A549 (cell line): Measurements from ENCODE around the gene FLACC1. TPM values are rescaled to one million over a fixed set of nuclear protein-coding genes. Genes with fewer than 3 reads are reported as not detected.

ENCODE experiments used
- ATAC-seq, 2 experiments: fragments of 200-7000 bp in 1 of 2; fragments of >200 bp in 1 of 2; cut with Nextera tagmentation in 1 of 2; cut with Tn5 transposase in 1 of 2; 3 replicates each; pipeline versions ENCODE4 v1.8.0 to v1.9.1; 2018 to 2020; ENCODE audit warnings: mild to moderate bottlenecking in 1 of 2, moderate library complexity in 1 of 2
- CTCF ChIA-PET: fragments of 300-600 bp; sonication (Branson Sonifier 250); formaldehyde crosslinking; extraction: SDS; loops from one replicate; lab custom pipeline; 2021; ENCODE audit warnings: antibody characterized with exemption, inconsistent platforms; lab: Yijun Ruan, JAX
- POLR2A ChIA-PET: fragments of 350-600 bp; formaldehyde crosslinking; extraction: SDS; loops from one replicate; lab custom pipeline; 2021; ENCODE audit warnings: antibody characterized with exemption, inconsistent platforms; lab: Yijun Ruan, JAX
- DNase-seq, 2 experiments: peaks; one replicate each; pipeline versions ENCODE4 v3.0.0 to v3.0.0-alpha.2; 2011 to 2016; ENCODE audit warnings: low read depth in 1 of 2, low spot score in 1 of 2
- FAIRE-seq: peaks from 2 replicates; lab custom pipeline; 2011; peaks lifted over from hg19 to GRCh38; lab: Jason Lieb, UNC
- H3K27ac ChIP-seq, 2 experiments: fragments of >200 bp; sonication (Bioruptor Twin); formaldehyde crosslinking; 3 replicates each; pipeline ENCODE4 v1.5.1; 2016 to 2017
- H3K4me1 ChIP-seq: fragments of >200 bp; sonication (Bioruptor Twin); formaldehyde crosslinking; 3 replicates; pipeline ENCODE4 v1.6.1; 2016
- H3K4me2 ChIP-seq: fragments of >200 bp; sonication (Bioruptor Twin); formaldehyde crosslinking; 3 replicates; pipeline ENCODE4 v1.6.1; 2016
- H3K4me3 ChIP-seq: fragments of >200 bp; sonication (Bioruptor Twin); formaldehyde crosslinking; 3 replicates; pipeline ENCODE4 v1.5.1; 2016
- H3K9me3 ChIP-seq: fragments of >200 bp; sonication (Bioruptor Twin); formaldehyde crosslinking; 3 replicates; pipeline ENCODE4 v1.6.1; 2016
- BHLHE40 ChIP-seq: IDR thresholded peaks from 2 replicates; pipeline ENCODE4 v1.6.1; 2012; ENCODE audit warnings: low read depth, low read length, inconsistent platforms
- CBX2 ChIP-seq: fragments of 200-600 bp; sonication (generic); IDR thresholded peaks from 2 replicates; pipeline ENCODE4 v1.6.1; 2016; ENCODE audit warnings: low read depth, mild to moderate bottlenecking, borderline replicate concordance
- E2F6 ChIP-seq: IDR thresholded peaks from 2 replicates; pipeline ENCODE4 v1.6.1; 2012; ENCODE audit warnings: low read depth, borderline replicate concordance
- ELK1 ChIP-seq: fragments of 150-350 bp; IDR thresholded peaks from 2 replicates; pipeline ENCODE4 v1.6.1; 2014; ENCODE audit warnings: low read depth, mild to moderate bottlenecking, low read length
- FOSL2 ChIP-seq, 2 experiments: fragments of 450-650 bp in 1 of 2; fragments of >200 bp in 1 of 2; sonication (Bioruptor Twin) in 1 of 2; formaldehyde crosslinking; IDR thresholded peaks; 2 replicates each; pipeline versions ENCODE4 v1.5.0 to v1.6.1; 2016 to 2020; ENCODE audit warnings: mild to moderate bottlenecking in 1 of 2, moderate library complexity in 1 of 2
- HDAC2 ChIP-seq: fragments of 200-600 bp; sonication (generic); IDR thresholded peaks from 2 replicates; pipeline ENCODE4 v1.6.1; 2016
- HOXB13 ChIP-seq: fragments of 250-450 bp; sonication (Bioruptor Pico); IDR thresholded peaks from 2 replicates; pipeline ENCODE4 v1.5.0; 2020; ENCODE audit warnings: low read depth, mild to moderate bottlenecking, moderate library complexity
- HOXB5 ChIP-seq: fragments of 250-450 bp; sonication (Bioruptor Pico); IDR thresholded peaks from 2 replicates; pipeline ENCODE4 v1.5.0; 2020; ENCODE audit warnings: mild to moderate bottlenecking, moderate library complexity
- JUN ChIP-seq, 2 experiments: fragments of >200 bp; sonication (Bioruptor Twin); formaldehyde crosslinking; IDR thresholded peaks; 2 replicates in 1 of 2; 3 replicates in 1 of 2; pipeline ENCODE4 v1.6.1; 2016 to 2017
- JUNB ChIP-seq: fragments of >200 bp; sonication (Bioruptor Twin); formaldehyde crosslinking; IDR thresholded peaks from 2 replicates; pipeline ENCODE4 v1.6.1; 2016
- KDM1A ChIP-seq: fragments of 200-600 bp; sonication (generic); IDR thresholded peaks from 2 replicates; pipeline ENCODE4 v1.6.1; 2016; ENCODE audit warnings: low read depth, mild to moderate bottlenecking
- MAZ ChIP-seq: fragments of 150-350 bp; IDR thresholded peaks from 2 replicates; pipeline ENCODE4 v1.6.1; 2014; ENCODE audit warnings: antibody characterized with exemption, low read depth, low read length, borderline replicate concordance
- NPAS2 ChIP-seq: fragments of 250-450 bp; sonication (Bioruptor Pico); IDR thresholded peaks from 2 replicates; pipeline ENCODE4 v1.8.0; 2022; ENCODE audit warnings: mild to moderate bottlenecking, moderate library complexity, borderline replicate concordance
- POLR2A ChIP-seq: IDR thresholded peaks from 2 replicates; pipeline ENCODE4 v1.6.1; 2012; ENCODE audit warnings: mild to moderate bottlenecking, low read length
- RARB ChIP-seq: fragments of 250-450 bp; sonication (Bioruptor Pico); IDR thresholded peaks from 2 replicates; pipeline ENCODE4 v1.8.0; 2021; ENCODE audit warnings: mild to moderate bottlenecking, moderate library complexity
- RCOR1 ChIP-seq: fragments of 150-350 bp; IDR thresholded peaks from 2 replicates; pipeline ENCODE4 v1.6.1; 2014; ENCODE audit warnings: antibody characterized with exemption, low read length, low read depth
- SMC3 ChIP-seq: fragments of >200 bp; sonication (Bioruptor Twin); formaldehyde crosslinking; IDR thresholded peaks from 3 replicates; pipeline ENCODE4 v1.6.1; 2018; ENCODE audit warnings: inconsistent platforms
- TFCP2L1 ChIP-seq: fragments of 250-450 bp; sonication (Bioruptor Pico); IDR thresholded peaks from 2 replicates; pipeline ENCODE4 v1.5.0; 2021; ENCODE audit warnings: mild to moderate bottlenecking
- ZC3H11A ChIP-seq: fragments of 450-650 bp; IDR thresholded peaks from 2 replicates; pipeline ENCODE4 v1.6.1; 2014; ENCODE audit warnings: antibody characterized with exemption, mild to moderate bottlenecking
- ZFP36 ChIP-seq: fragments of 450-650 bp; IDR thresholded peaks from 2 replicates; pipeline ENCODE4 v1.6.1; 2014; ENCODE audit warnings: borderline replicate concordance; ENCODE audit not compliant: partially characterized antibody
- ZSCAN20 ChIP-seq: fragments of 250-450 bp; sonication (Bioruptor Pico); IDR thresholded peaks from 2 replicates; pipeline ENCODE4 v1.8.0; 2022; ENCODE audit warnings: mild to moderate bottlenecking, moderate library complexity
- WGBS: methylation state at CpG from one replicate; pipeline ENCODE4 v1.1.6; 2017; ENCODE audit errors: missing lambda C conversion rate; 5-methylcytosine and 5-hydroxymethylcytosine counted together
- polyA plus RNA-seq, 4 experiments: library from polyadenylated mRNA; depleted of rRNA in 3 of 4; stranded (reverse); fragments of >200 nt; fragmentation: RNase III in 1 of 4; extraction: RNeasy Plus Mini Kit Qiagen cat#74134 plus additional on column Dnase treatment in 1 of 4; gene quantifications; 2 replicates in 3 of 4; 3 replicates in 1 of 4; pipeline ENCODE4 v1.2.3, GENCODE V29; 2011 to 2017
- TF ChIP-seq, protein P1 (sequence below): fragments of >200 bp; sonication (Bioruptor Twin); formaldehyde crosslinking; IDR thresholded peaks from 3 replicates; pipeline ENCODE4 v1.6.1; 2016
- TF ChIP-seq, protein P2 (sequence below): fragments of >200 bp; sonication (Bioruptor Twin); formaldehyde crosslinking; IDR thresholded peaks from 2 replicates; pipeline ENCODE4 v1.6.1; 2016
- TF ChIP-seq, protein P3 (sequence below): fragments of 250-450 bp; sonication (Bioruptor Pico); IDR thresholded peaks from 2 replicates; pipeline ENCODE4 v1.5.0; 2020; ENCODE audit warnings: low read depth, mild to moderate bottlenecking, moderate library complexity
- TF ChIP-seq, protein P4 (sequence below): IDR thresholded peaks from 2 replicates; pipeline ENCODE4 v1.6.1; 2012
- TF ChIP-seq, protein P5 (sequence below): fragments of 200-600 bp; sonication (generic); IDR thresholded peaks from 2 replicates; pipeline ENCODE4 v1.6.1; 2016; ENCODE audit warnings: antibody characterized with exemption, mild to moderate bottlenecking, moderate library complexity

The FLACC1 gene
- polyA plus RNA-seq, 2 of the 4 experiments (the other 2 are of a cell fraction) = 0.26 to 0.36 TPM

DNA sequence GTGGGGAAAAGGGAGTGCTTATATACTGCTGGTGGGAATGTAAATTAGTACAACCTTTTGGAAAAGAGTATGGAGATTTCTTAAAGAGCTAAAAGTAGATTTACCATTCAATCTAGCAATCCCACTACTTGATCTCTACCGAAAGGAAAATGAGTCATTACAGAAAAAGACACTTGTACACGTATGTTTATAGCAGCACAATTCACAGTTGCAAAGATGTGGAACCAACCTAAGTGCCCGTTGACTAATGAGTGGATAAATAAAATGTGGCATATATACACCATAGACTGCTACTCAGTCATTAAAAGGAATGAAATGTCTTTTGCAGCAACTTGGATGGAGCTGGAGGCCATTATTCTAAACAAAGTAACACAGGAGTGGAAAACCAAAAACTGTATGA, 29.5 kb downstream of the FLACC1 start:
- Histone ChIP-seq H3K27ac (no peak overlapping the region), H3K4me2 (no peak overlapping the region), H3K4me1 (no peaks in the 10 kb centered on the region), H3K9me3 (peaks cover 14% of the 10 kb centered on the region; the same call in 2 of the 3 replicates), H3K4me3 (no peak overlapping the region)
- ATAC-seq = no peak
- CTCF ChIA-PET = interaction anchor here (0.9 kb wide), 1 partner anchor 24 kb away, joined by 3 read pairs; no protein-coding TSS in a partner anchor
- WGBS = 52% methylated on average over 3 of the region's 3 CpGs
- no peak for FAIRE-seq
- POLR2A ChIA-PET = no interaction called here
- no peak for DNase-seq
- TF ChIP-seq RARB (CRISPR knock-in tag) (no peak), JUN (IDR thresholded peaks at IDR 0.05) (no peak), HDAC2 (no peak), NPAS2 (CRISPR knock-in tag) (no peak), ZSCAN20 (no peak), TFCP2L1 (CRISPR knock-in tag) (no peak), KDM1A (no peak), BHLHE40 (no peak), HOXB13 (CRISPR knock-in tag) (no peak), ZC3H11A (no peak), FOSL2 (IDR thresholded peaks at IDR 0.05) (no peak), FOSL2 (CRISPR knock-in tag; IDR thresholded peaks at IDR 0.05) (no peak), CBX2 (no peak), E2F6 (no peak), ELK1 (no peak), JUNB (no peak)
- TF ChIP-seq, protein P1, sequence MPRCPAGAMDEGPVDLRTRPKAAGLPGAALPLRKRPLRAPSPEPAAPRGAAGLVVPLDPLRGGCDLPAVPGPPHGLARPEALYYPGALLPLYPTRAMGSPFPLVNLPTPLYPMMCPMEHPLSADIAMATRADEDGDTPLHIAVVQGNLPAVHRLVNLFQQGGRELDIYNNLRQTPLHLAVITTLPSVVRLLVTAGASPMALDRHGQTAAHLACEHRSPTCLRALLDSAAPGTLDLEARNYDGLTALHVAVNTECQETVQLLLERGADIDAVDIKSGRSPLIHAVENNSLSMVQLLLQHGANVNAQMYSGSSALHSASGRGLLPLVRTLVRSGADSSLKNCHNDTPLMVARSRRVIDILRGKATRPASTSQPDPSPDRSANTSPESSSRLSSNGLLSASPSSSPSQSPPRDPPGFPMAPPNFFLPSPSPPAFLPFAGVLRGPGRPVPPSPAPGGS = no peak
- TF ChIP-seq, protein P2, sequence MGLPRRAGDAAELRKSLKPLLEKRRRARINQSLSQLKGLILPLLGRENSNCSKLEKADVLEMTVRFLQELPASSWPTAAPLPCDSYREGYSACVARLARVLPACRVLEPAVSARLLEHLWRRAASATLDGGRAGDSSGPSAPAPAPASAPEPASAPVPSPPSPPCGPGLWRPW = no peak
- TF ChIP-seq, protein P3, sequence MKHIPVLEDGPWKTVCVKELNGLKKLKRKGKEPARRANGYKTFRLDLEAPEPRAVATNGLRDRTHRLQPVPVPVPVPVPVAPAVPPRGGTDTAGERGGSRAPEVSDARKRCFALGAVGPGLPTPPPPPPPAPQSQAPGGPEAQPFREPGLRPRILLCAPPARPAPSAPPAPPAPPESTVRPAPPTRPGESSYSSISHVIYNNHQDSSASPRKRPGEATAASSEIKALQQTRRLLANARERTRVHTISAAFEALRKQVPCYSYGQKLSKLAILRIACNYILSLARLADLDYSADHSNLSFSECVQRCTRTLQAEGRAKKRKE (CRISPR knock-in tag) = no peak
- TF ChIP-seq, protein P4, sequence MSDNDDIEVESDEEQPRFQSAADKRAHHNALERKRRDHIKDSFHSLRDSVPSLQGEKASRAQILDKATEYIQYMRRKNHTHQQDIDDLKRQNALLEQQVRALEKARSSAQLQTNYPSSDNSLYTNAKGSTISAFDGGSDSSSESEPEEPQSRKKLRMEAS = no peak
- TF ChIP-seq, all 56 proteins: peak for 0

GRCh38 chr2:201322772-201323171, 34.4 kb downstream of the FLACC1 start:
- no peak for TF ChIP-seq MAZ
- no peak for TF ChIP-seq SMC3
- TF ChIP-seq, protein P3 (CRISPR knock-in tag) = no peak
- TF ChIP-seq, protein P5, sequence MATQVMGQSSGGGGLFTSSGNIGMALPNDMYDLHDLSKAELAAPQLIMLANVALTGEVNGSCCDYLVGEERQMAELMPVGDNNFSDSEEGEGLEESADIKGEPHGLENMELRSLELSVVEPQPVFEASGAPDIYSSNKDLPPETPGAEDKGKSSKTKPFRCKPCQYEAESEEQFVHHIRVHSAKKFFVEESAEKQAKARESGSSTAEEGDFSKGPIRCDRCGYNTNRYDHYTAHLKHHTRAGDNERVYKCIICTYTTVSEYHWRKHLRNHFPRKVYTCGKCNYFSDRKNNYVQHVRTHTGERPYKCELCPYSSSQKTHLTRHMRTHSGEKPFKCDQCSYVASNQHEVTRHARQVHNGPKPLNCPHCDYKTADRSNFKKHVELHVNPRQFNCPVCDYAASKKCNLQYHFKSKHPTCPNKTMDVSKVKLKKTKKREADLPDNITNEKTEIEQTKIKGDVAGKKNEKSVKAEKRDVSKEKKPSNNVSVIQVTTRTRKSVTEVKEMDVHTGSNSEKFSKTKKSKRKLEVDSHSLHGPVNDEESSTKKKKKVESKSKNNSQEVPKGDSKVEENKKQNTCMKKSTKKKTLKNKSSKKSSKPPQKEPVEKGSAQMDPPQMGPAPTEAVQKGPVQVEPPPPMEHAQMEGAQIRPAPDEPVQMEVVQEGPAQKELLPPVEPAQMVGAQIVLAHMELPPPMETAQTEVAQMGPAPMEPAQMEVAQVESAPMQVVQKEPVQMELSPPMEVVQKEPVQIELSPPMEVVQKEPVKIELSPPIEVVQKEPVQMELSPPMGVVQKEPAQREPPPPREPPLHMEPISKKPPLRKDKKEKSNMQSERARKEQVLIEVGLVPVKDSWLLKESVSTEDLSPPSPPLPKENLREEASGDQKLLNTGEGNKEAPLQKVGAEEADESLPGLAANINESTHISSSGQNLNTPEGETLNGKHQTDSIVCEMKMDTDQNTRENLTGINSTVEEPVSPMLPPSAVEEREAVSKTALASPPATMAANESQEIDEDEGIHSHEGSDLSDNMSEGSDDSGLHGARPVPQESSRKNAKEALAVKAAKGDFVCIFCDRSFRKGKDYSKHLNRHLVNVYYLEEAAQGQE = no peak
- no peak for TF ChIP-seq RCOR1
- TF ChIP-seq ZFP36 = no peak
- no peak for TF ChIP-seq POLR2A
- no peak for TF ChIP-seq NPAS2 (CRISPR knock-in tag)
- TF ChIP-seq ZSCAN20 = no peak
- TF ChIP-seq HOXB5 = no peak
- TF ChIP-seq, protein P4 = no peak
- Histone ChIP-seq H3K4me2 (no peak overlapping the region), H3K9me3 (peaks cover 20% of the 10 kb centered on the region; the same call in 2 of the 3 replicates), H3K27ac (no peak overlapping the region), H3K4me1 (no peaks in the 10 kb centered on the region), H3K4me3 (no peak overlapping the region)
- FAIRE-seq (no peak), ATAC-seq (no peak), DNase-seq (no peak)
- POLR2A ChIA-PET = no interaction called here
- CTCF ChIA-PET = interaction anchor here (0.6 kb wide), 1 partner anchor 1887 kb away, joined by 4 read pairs; no protein-coding TSS in a partner anchor
